T-helper 1 cell treated with Interleukin-12 subunit alpha and Interleukin-12 subunit beta and Interleukin-4 antibody, amounts not matched to agents 30 μg/mL and 1 μg/mL, for 36 hours (primary cell): ENCODE measurements around the gene LTBP4.

Experiments used
- H3K27ac Mint-ChIP-seq: one replicate; pipeline ENCODE4 v1.8.0; 2021; ENCODE audit warnings: mild to moderate bottlenecking, mixed read lengths
- H3K27me3 Mint-ChIP-seq: one replicate; pipeline ENCODE4 v1.8.0; 2021; ENCODE audit warnings: low read depth, mixed read lengths
- H3K36me3 Mint-ChIP-seq: one replicate; pipeline ENCODE4 v1.8.0; 2021; ENCODE audit warnings: low read depth, mixed read lengths
- H3K4me1 Mint-ChIP-seq: one replicate; pipeline ENCODE4 v1.8.0; 2021; ENCODE audit warnings: low read depth, mixed read lengths
- H3K4me3 Mint-ChIP-seq: one replicate; pipeline ENCODE4 v1.8.0; 2021; ENCODE audit warnings: mild to moderate bottlenecking, moderate library complexity, mixed read lengths
- H3K9me3 Mint-ChIP-seq: one replicate; pipeline ENCODE4 v1.8.0; 2021; ENCODE audit warnings: mixed read lengths

Gene LTBP4

GRCh38 chr19:40608240-40608621 lies 7.1 kb downstream of the LTBP4 start:
- no peaks in the 10 kb centered on the region for H3K36me3 Mint-ChIP-seq
- H3K4me1 Mint-ChIP-seq: peaks cover 54% of the 10 kb centered on the region
- H3K27me3 Mint-ChIP-seq: peaks cover 5% of the 10 kb centered on the region
- H3K9me3 Mint-ChIP-seq: no peaks in the 10 kb centered on the region
- peak overlapping the region; percentile 69 for H3K4me3 Mint-ChIP-seq
- peak overlapping the region; percentile 66 for H3K27ac Mint-ChIP-seq

GRCh38 chr19:40608957-40609356 lies 7.8 kb downstream of the LTBP4 start:
- peak overlapping the region; percentile 91 for H3K27ac Mint-ChIP-seq
- H3K4me1 Mint-ChIP-seq: peaks cover 52% of the 10 kb centered on the region
- no peaks in the 10 kb centered on the region for H3K9me3 Mint-ChIP-seq
- H3K27me3 Mint-ChIP-seq: peaks cover 2% of the 10 kb centered on the region
- H3K36me3 Mint-ChIP-seq: no peaks in the 10 kb centered on the region
- H3K4me3 Mint-ChIP-seq: peak overlapping the region; percentile 84

GRCh38 chr19:40609561-40610395 lies 8.6 kb downstream of the LTBP4 start:
- peaks cover 49% of the 10 kb centered on the region for H3K4me1 Mint-ChIP-seq
- peak overlapping the region; percentile 91 for H3K27ac Mint-ChIP-seq
- H3K27me3 Mint-ChIP-seq: no peaks in the 10 kb centered on the region
- H3K36me3 Mint-ChIP-seq: no peaks in the 10 kb centered on the region
- no peaks in the 10 kb centered on the region for H3K9me3 Mint-ChIP-seq
- H3K4me3 Mint-ChIP-seq: peak overlapping the region; percentile 84

GRCh38 chr19:40610396-40611064 lies 9.4 kb downstream of the LTBP4 start:
- Mint-ChIP-seq H3K36me3 (no peaks in the 10 kb centered on the region), H3K4me1 (peaks cover 50% of the 10 kb centered on the region), H3K27me3 (no peaks in the 10 kb centered on the region), H3K27ac (peak overlapping the region; percentile 91), H3K4me3 (peak overlapping the region; percentile 84), H3K9me3 (no peaks in the 10 kb centered on the region)

- H3K4me3 Mint-ChIP-seq: peak overlapping the region; percentile 84
- no peaks in the 10 kb centered on the region for H3K27me3 Mint-ChIP-seq
- H3K4me1 Mint-ChIP-seq: peaks cover 49% of the 10 kb centered on the region
- peak overlapping the region; percentile 91 for H3K27ac Mint-ChIP-seq
- H3K9me3 Mint-ChIP-seq: no peaks in the 10 kb centered on the region
- H3K36me3 Mint-ChIP-seq: peaks cover 3% of the 10 kb centered on the region
Observed at GRCh38 chr19:40611096-40611495, 9.9 kb downstream of the LTBP4 start.

GRCh38 chr19:40611900-40612698 lies 10.9 kb downstream of the LTBP4 start:
- Mint-ChIP-seq H3K9me3 (no peaks in the 10 kb centered on the region), H3K4me1 (peaks cover 43% of the 10 kb centered on the region), H3K36me3 (peaks cover 3% of the 10 kb centered on the region), H3K27ac (peak overlapping the region; percentile 41), H3K4me3 (peak overlapping the region; percentile 99), H3K27me3 (no peaks in the 10 kb centered on the region)

- peak overlapping the region; percentile 99 for H3K27ac Mint-ChIP-seq
- H3K4me3 Mint-ChIP-seq: peak overlapping the region; percentile 99
- H3K9me3 Mint-ChIP-seq: no peaks in the 10 kb centered on the region
- peaks cover 3% of the 10 kb centered on the region for H3K36me3 Mint-ChIP-seq
- H3K27me3 Mint-ChIP-seq: no peaks in the 10 kb centered on the region
- peaks cover 39% of the 10 kb centered on the region for H3K4me1 Mint-ChIP-seq
Observed at GRCh38 chr19:40612831-40613689, 11.9 kb downstream of the LTBP4 start.

- Mint-ChIP-seq H3K4me3 (peak overlapping the region; percentile 99), H3K27me3 (no peaks in the 10 kb centered on the region), H3K4me1 (peaks cover 35% of the 10 kb centered on the region), H3K27ac (peak overlapping the region; percentile 99), H3K36me3 (peaks cover 3% of the 10 kb centered on the region), H3K9me3 (no peaks in the 10 kb centered on the region)
Observed at GRCh38 chr19:40613690-40614621, 12.8 kb downstream of the LTBP4 start.

- peaks cover 36% of the 10 kb centered on the region for H3K4me1 Mint-ChIP-seq
- no peaks in the 10 kb centered on the region for H3K27me3 Mint-ChIP-seq
- H3K36me3 Mint-ChIP-seq: peaks cover 10% of the 10 kb centered on the region
- peak overlapping the region; percentile 99 for H3K27ac Mint-ChIP-seq
- no peaks in the 10 kb centered on the region for H3K9me3 Mint-ChIP-seq
- peak overlapping the region; percentile 99 for H3K4me3 Mint-ChIP-seq
Observed at GRCh38 chr19:40614622-40615411, 13.6 kb downstream of the LTBP4 start.

- Mint-ChIP-seq H3K36me3 (peaks cover 12% of the 10 kb centered on the region), H3K4me3 (no peak overlapping the region), H3K4me1 (peaks cover 28% of the 10 kb centered on the region), H3K27ac (no peak overlapping the region), H3K9me3 (no peaks in the 10 kb centered on the region), H3K27me3 (no peaks in the 10 kb centered on the region)
Observed at GRCh38 chr19:40616178-40616577, 15.0 kb downstream of the LTBP4 start.

- Mint-ChIP-seq H3K4me3 (no peak overlapping the region), H3K36me3 (peaks cover 17% of the 10 kb centered on the region), H3K27me3 (no peaks in the 10 kb centered on the region), H3K27ac (no peak overlapping the region), H3K4me1 (peaks cover 30% of the 10 kb centered on the region), H3K9me3 (no peaks in the 10 kb centered on the region)
Observed at GRCh38 chr19:40616941-40617340, 15.8 kb downstream of the LTBP4 start.

- peaks cover 22% of the 10 kb centered on the region for H3K36me3 Mint-ChIP-seq
- H3K4me1 Mint-ChIP-seq: peaks cover 22% of the 10 kb centered on the region
- H3K27ac Mint-ChIP-seq: no peak overlapping the region
Observed at GRCh38 chr19:40617961-40618360, 16.8 kb downstream of the LTBP4 start.

More at GRCh38 chr19:40617961-40618360, 16.8 kb downstream of the LTBP4 start:
- H3K9me3 Mint-ChIP-seq: no peaks in the 10 kb centered on the region
- H3K4me3 Mint-ChIP-seq: no peak overlapping the region
- H3K27me3 Mint-ChIP-seq: no peaks in the 10 kb centered on the region
